GM23248 (cell line): ENCODE data around the gene PID1. TPM values are rescaled to one million over a fixed set of nuclear protein-coding genes. Genes with fewer than 3 reads are reported as not detected.

Experiments
- DNase-seq: peaks from one replicate; pipeline ENCODE4 v3.0.0-alpha.2; 2015
- H2AFZ ChIP-seq: fragments of 200-600 bp; sonication (generic); 2 replicates; pipeline ENCODE4 v1.6.1; 2016; ENCODE audit warnings: antibody characterized with exemption
- H3F3A ChIP-seq: fragments of 200-600 bp; sonication (generic); 2 replicates; pipeline ENCODE4 v1.6.1; 2016; ENCODE audit warnings: mild to moderate bottlenecking, antibody characterized with exemption, mixed run types; ENCODE audit not compliant: insufficient read depth
- H3K27ac ChIP-seq: fragments of 200-600 bp; sonication (generic); 2 replicates; pipeline ENCODE4 v1.5.1; 2016; ENCODE audit warnings: mild to moderate bottlenecking
- H3K27me3 ChIP-seq: fragments of 200-600 bp; sonication (generic); replicated peaks from 2 replicates; pipeline ENCODE4 v1.6.1; 2016; ENCODE audit warnings: mild to moderate bottlenecking; ENCODE audit not compliant: insufficient read depth
- H3K36me3 ChIP-seq: fragments of 200-600 bp; sonication (generic); 2 replicates; pipeline ENCODE4 v1.6.1; 2016; ENCODE audit warnings: low read depth, mild to moderate bottlenecking
- H3K4me1 ChIP-seq: fragments of 200-600 bp; sonication (generic); 2 replicates; pipeline ENCODE4 v1.6.1; 2016; ENCODE audit warnings: mild to moderate bottlenecking; ENCODE audit not compliant: insufficient read depth
- H3K4me2 ChIP-seq: fragments of 200-600 bp; sonication (generic); one replicate; pipeline ENCODE4 v1.6.1; 2016; ENCODE audit warnings: mild to moderate bottlenecking; ENCODE audit not compliant: unreplicated experiment
- H3K4me3 ChIP-seq: fragments of 200-600 bp; sonication (generic); 2 replicates; pipeline ENCODE4 v1.5.1; 2016; ENCODE audit warnings: mild to moderate bottlenecking
- H3K79me2 ChIP-seq: fragments of 200-600 bp; sonication (generic); 2 replicates; pipeline ENCODE4 v1.6.1; 2016; ENCODE audit warnings: mild to moderate bottlenecking; ENCODE audit not compliant: insufficient read depth
- H3K9ac ChIP-seq: fragments of 200-600 bp; sonication (generic); 2 replicates; pipeline ENCODE4 v1.6.1; 2016; ENCODE audit warnings: mild to moderate bottlenecking
- H3K9me2 ChIP-seq: fragments of 200-600 bp; sonication (generic); 2 replicates; pipeline ENCODE4 v1.6.1; 2016; ENCODE audit warnings: mixed run types, mild to moderate bottlenecking, moderate library complexity; ENCODE audit not compliant: insufficient read depth
- H3K9me3 ChIP-seq: fragments of 200-600 bp; sonication (generic); one replicate; pipeline ENCODE4 v1.6.1; 2017; ENCODE audit warnings: low read depth
- H4K20me1 ChIP-seq: fragments of 200-600 bp; sonication (generic); 2 replicates; pipeline ENCODE4 v1.6.0; 2016; ENCODE audit not compliant: insufficient read depth
- EZH2 ChIP-seq: fragments of 200-600 bp; sonication (generic); IDR thresholded peaks from 2 replicates; pipeline ENCODE4 v1.6.1; 2018; ENCODE audit warnings: antibody characterized with exemption, mild to moderate bottlenecking; ENCODE audit not compliant: insufficient read depth, poor library complexity, severe bottlenecking
- EZH2phosphoT487 ChIP-seq: fragments of 200-600 bp; sonication (generic); IDR thresholded peaks from 2 replicates; pipeline ENCODE4 v1.6.1; 2018; ENCODE audit warnings: antibody characterized with exemption, moderate library complexity, mild to moderate bottlenecking, low read depth; ENCODE audit not compliant: insufficient read depth
- WGBS, 2 experiments: methylation state at CpG; one replicate each; pipeline ENCODE4 v1.1.6; 2015 to 2017; ENCODE audit warnings: low lambda C conversion rate in 2 of 2, low coverage in 1 of 2; ENCODE audit errors: missing lambda C conversion rate in 2 of 2; 5-methylcytosine and 5-hydroxymethylcytosine counted together
- in situ Hi-C: fragments of 300-500 bp; cut with MboI; formaldehyde crosslinking; loops from 2 replicates; pipeline ENCODE4 v1.15.0; 2020
- polyA plus RNA-seq: library from polyadenylated mRNA; unstranded; fragments of >200 nt; fragmentation: Nextera tagmentation; extraction: Ambion mirVana; gene quantifications from 2 replicates; pipeline ENCODE4 v1.2.1, GENCODE V29; 2016
- total RNA-seq: library from RNA; depleted of rRNA; stranded (reverse); fragments of >200 nt; shearing (Covaris generic); gene quantifications from 2 replicates; pipeline ENCODE4 v1.2.3, GENCODE V29; 2014

PID1 gene
- total and polyA plus RNA-seq, 2 experiments from 2014 or later: 5.9 to 8.6 TPM

GRCh38 chr2:229137066-229137465 is 134.0 kb downstream of the PID1 start:
- Histone ChIP-seq H4K20me1 (no peaks in the 10 kb centered on the region), H2AFZ (no peak overlapping the region), H3F3A (0 out of 2 replicates have a peak, but pooled peaks cover 3% of the 10 kb centered on the region), H3K27ac (no peak overlapping the region), H3K79me2 (no peaks in the 10 kb centered on the region), H3K4me2 (no peak overlapping the region), H3K9ac (no peak overlapping the region), H3K9me2 (no peaks in the 10 kb centered on the region), H3K27me3 (no peaks in the 10 kb centered on the region), H3K9me3 (no peaks in the 10 kb centered on the region), H3K4me1 (no peaks in the 10 kb centered on the region), H3K4me3 (no peak overlapping the region), H3K36me3 (no peaks in the 10 kb centered on the region)
- in situ Hi-C loops: loop anchor here (10.0 kb wide), 1 partner anchor 448 kb away; no protein-coding TSS in a partner anchor
- TF ChIP-seq EZH2phosphoT487 (no peak), EZH2 (no peak)
- WGBS, 2 experiments: 95 to 97% methylated on average over 2 of the region's 2 CpGs
- DNase-seq: no peak

GRCh38 chr2:229133155-229133772 is 137.8 kb downstream of the PID1 start:
- peak; percentile 59 for DNase-seq
- peaks cover 10% of the 10 kb centered on the region for H3K4me1 ChIP-seq
- 45 to 53% methylated on average over 5 of the region's 5 CpGs for WGBS, 2 experiments
- H3K4me2 ChIP-seq: no peak overlapping the region
- H3K9me3 ChIP-seq: no peaks in the 10 kb centered on the region
- in situ Hi-C loops: loop anchor here (10.0 kb wide), 1 partner anchor 452 kb away; no protein-coding TSS in a partner anchor
- TF ChIP-seq EZH2: no peak
- TF ChIP-seq EZH2phosphoT487: no peak
- H4K20me1 ChIP-seq: no peaks in the 10 kb centered on the region
- H2AFZ ChIP-seq: no peak overlapping the region
- no peaks in the 10 kb centered on the region for H3F3A ChIP-seq
- no peaks in the 10 kb centered on the region for H3K27me3 ChIP-seq
- H3K27ac ChIP-seq: no peak overlapping the region
- no peak overlapping the region for H3K9ac ChIP-seq
- no peak overlapping the region for H3K4me3 ChIP-seq
- H3K79me2 ChIP-seq: no peaks in the 10 kb centered on the region
- H3K9me2 ChIP-seq: no peaks in the 10 kb centered on the region
- H3K36me3 ChIP-seq: no peaks in the 10 kb centered on the region

- no peak overlapping the region for H3K4me2 ChIP-seq
- DNase-seq: no peak
- 39 to 41% methylated on average over 6 of the region's 6 CpGs for WGBS, 2 experiments
- H3F3A ChIP-seq: no peaks in the 10 kb centered on the region
- no peak overlapping the region for H3K27ac ChIP-seq
- H3K79me2 ChIP-seq: no peaks in the 10 kb centered on the region
- no peak overlapping the region for H3K9ac ChIP-seq
- peaks cover 10% of the 10 kb centered on the region for H3K4me1 ChIP-seq
- no peaks in the 10 kb centered on the region for H3K36me3 ChIP-seq
- H4K20me1 ChIP-seq: no peaks in the 10 kb centered on the region
- no peaks in the 10 kb centered on the region for H3K27me3 ChIP-seq
- TF ChIP-seq EZH2 (no peak), EZH2phosphoT487 (no peak)
- in situ Hi-C loops: loop anchor here (10.0 kb wide), 1 partner anchor 453 kb away; no protein-coding TSS in a partner anchor
- no peaks in the 10 kb centered on the region for H3K9me2 ChIP-seq
- no peak overlapping the region for H3K4me3 ChIP-seq
- H3K9me3 ChIP-seq: no peaks in the 10 kb centered on the region
- H2AFZ ChIP-seq: no peak overlapping the region
Observed at GRCh38 chr2:229132236-229132635, 138.9 kb downstream of the PID1 start.

GRCh38 chr2:229130522-229130921 is 140.6 kb downstream of the PID1 start:
- Histone ChIP-seq H3F3A (no peaks in the 10 kb centered on the region), H3K9ac (no peak overlapping the region), H3K4me1 (peaks cover 10% of the 10 kb centered on the region), H3K4me2 (no peak overlapping the region), H3K27me3 (no peaks in the 10 kb centered on the region), H4K20me1 (no peaks in the 10 kb centered on the region), H3K36me3 (no peaks in the 10 kb centered on the region), H3K4me3 (no peak overlapping the region), H3K79me2 (no peaks in the 10 kb centered on the region), H3K9me3 (no peaks in the 10 kb centered on the region), H3K27ac (no peak overlapping the region), H3K9me2 (no peaks in the 10 kb centered on the region), H2AFZ (no peak overlapping the region)
- TF ChIP-seq EZH2 (no peak), EZH2phosphoT487 (no peak)
- WGBS, 2 experiments: 53 to 56% methylated on average over 6 of the region's 6 CpGs
- in situ Hi-C loops: loop anchor here (10.0 kb wide), 1 partner anchor 454 kb away; no protein-coding TSS in a partner anchor
- DNase-seq: no peak
